Stimulated activated naive CD8-positive, alpha-beta T cell treated with anti-CD3 and anti-CD28 coated beads, Interleukin-15, amount 100 ng/mL, for 72 hours (primary cell): ENCODE measurements around the gene ASB10.

Experiments used
- ATAC-seq: fragments of 150-1000 bp; cut with Tn5 transposase; 2 replicates; pipeline ENCODE4 v1.10.0; 2021; ENCODE audit warnings: mild to moderate bottlenecking, moderate library complexity
- DNase-seq, 2 donors: peaks; one replicate each; pipeline ENCODE4 v3.0.0; 2021 to 2022
- H3K27ac Mint-ChIP-seq, 2 donors: one replicate each; pipeline ENCODE4 v1.8.0; 2022; ENCODE audit warnings: mild to moderate bottlenecking in 2 of 2, mixed read lengths in 2 of 2, moderate library complexity in 2 of 2
- H3K27me3 Mint-ChIP-seq: one replicate; pipeline ENCODE4 v1.8.0; 2022; ENCODE audit warnings: mixed read lengths
- H3K4me1 Mint-ChIP-seq: one replicate; pipeline ENCODE4 v1.8.0; 2022; ENCODE audit warnings: mild to moderate bottlenecking, mixed read lengths
- H3K4me3 Mint-ChIP-seq, 2 donors: one replicate each; pipeline ENCODE4 v1.8.0; 2022; ENCODE audit warnings: mild to moderate bottlenecking in 2 of 2, mixed read lengths in 2 of 2, moderate library complexity in 1 of 2
- H3K9me3 Mint-ChIP-seq, 2 donors: one replicate each; pipeline ENCODE4 v1.8.0; 2022; ENCODE audit warnings: mixed read lengths in 2 of 2

Gene ASB10

GRCh38 chr7:151223728-151224127 lies 36.7 kb upstream of the ASB10 start:
- Mint-ChIP-seq H3K4me1 (peaks cover 45% of the 10 kb centered on the region), H3K27ac (no peak overlapping the region), H3K4me3 (no peak overlapping the region), H3K27me3 (no peaks in the 10 kb centered on the region), H3K9me3 (no peaks in the 10 kb centered on the region)
- DNase-seq (no peak), ATAC-seq (no peak)

GRCh38 chr7:151218170-151218569 lies 31.1 kb upstream of the ASB10 start:
- no peaks in the 10 kb centered on the region for H3K27me3 Mint-ChIP-seq
- DNase-seq (no peak), ATAC-seq (no peak)
- H3K9me3 Mint-ChIP-seq = no peaks in the 10 kb centered on the region
- H3K27ac Mint-ChIP-seq = no peak overlapping the region
- H3K4me1 Mint-ChIP-seq = peaks cover 5% of the 10 kb centered on the region
- no peak overlapping the region for H3K4me3 Mint-ChIP-seq

- H3K27ac Mint-ChIP-seq = no peak overlapping the region
- H3K4me3 Mint-ChIP-seq = no peak overlapping the region
- DNase-seq (no peak), ATAC-seq (no peak)
- no peaks in the 10 kb centered on the region for H3K9me3 Mint-ChIP-seq
- H3K27me3 Mint-ChIP-seq = no peaks in the 10 kb centered on the region
- peaks cover 5% of the 10 kb centered on the region for H3K4me1 Mint-ChIP-seq
These were observed 28.3 kb upstream of the ASB10 start for GRCh38 chr7:151215396-151215795.

- H3K9me3 Mint-ChIP-seq = no peaks in the 10 kb centered on the region
- no peaks in the 10 kb centered on the region for H3K27me3 Mint-ChIP-seq
- peaks cover 5% of the 10 kb centered on the region for H3K4me1 Mint-ChIP-seq
- H3K27ac Mint-ChIP-seq = no peak overlapping the region
- ATAC-seq (no peak), DNase-seq (no peak)
- no peak overlapping the region for H3K4me3 Mint-ChIP-seq
These were observed 26.8 kb upstream of the ASB10 start for GRCh38 chr7:151213826-151214225.

- DNase-seq (no peak), ATAC-seq (no peak)
- Mint-ChIP-seq H3K9me3 (no peaks in the 10 kb centered on the region), H3K4me1 (peaks cover 10% of the 10 kb centered on the region), H3K27ac (no peak overlapping the region), H3K4me3 (no peak overlapping the region), H3K27me3 (no peaks in the 10 kb centered on the region)
These were observed 25.6 kb upstream of the ASB10 start for GRCh38 chr7:151212626-151213025.

GRCh38 chr7:151211155-151211772 lies 24.2 kb upstream of the ASB10 start:
- Mint-ChIP-seq H3K27ac (no peak overlapping the region), H3K4me3 (no peak overlapping the region), H3K27me3 (no peaks in the 10 kb centered on the region), H3K4me1 (peaks cover 24% of the 10 kb centered on the region), H3K9me3 (no peaks in the 10 kb centered on the region)
- DNase-seq = no peak
- ATAC-seq = no peak

GRCh38 chr7:151210087-151210854 lies 23.2 kb upstream of the ASB10 start, which contains the start of gene H2BK1:
TSS of gene H2BK1 (minus strand) at chr7:151210488. CDS start at chr7:151210318, 170 bp downstream.
- DNase-seq = no peak
- H3K27me3 Mint-ChIP-seq = no peaks in the 10 kb centered on the region
- H3K4me1 Mint-ChIP-seq = peaks cover 29% of the 10 kb centered on the region
- no peaks in the 10 kb centered on the region for H3K9me3 Mint-ChIP-seq
- H3K27ac Mint-ChIP-seq = peak within 1 kb of the TSS; percentile 5 to 35
- ATAC-seq = no peak
- no peak within 1 kb of the TSS for H3K4me3 Mint-ChIP-seq

- peaks cover 29% of the 10 kb centered on the region for H3K4me1 Mint-ChIP-seq
- H3K9me3 Mint-ChIP-seq = no peaks in the 10 kb centered on the region
- H3K27ac Mint-ChIP-seq = peak overlapping the region; percentile 5 to 35
- DNase-seq = no peak
- no peaks in the 10 kb centered on the region for H3K27me3 Mint-ChIP-seq
- ATAC-seq = no peak
- H3K4me3 Mint-ChIP-seq = no peak overlapping the region
These were observed 22.5 kb upstream of the ASB10 start for GRCh38 chr7:151209588-151209987.

GRCh38 chr7:151208253-151208862 lies 21.3 kb upstream of the ASB10 start:
- DNase-seq (no peak), ATAC-seq (no peak)
- no peaks in the 10 kb centered on the region for H3K9me3 Mint-ChIP-seq
- H3K27me3 Mint-ChIP-seq = no peaks in the 10 kb centered on the region
- H3K27ac Mint-ChIP-seq = no peak overlapping the region
- H3K4me1 Mint-ChIP-seq = peaks cover 29% of the 10 kb centered on the region
- no peak overlapping the region for H3K4me3 Mint-ChIP-seq

GRCh38 chr7:151207804-151208203 lies 20.8 kb upstream of the ASB10 start:
- Mint-ChIP-seq H3K4me1 (peaks cover 29% of the 10 kb centered on the region), H3K4me3 (no peak overlapping the region)
- no peak for ATAC-seq

GRCh38 chr7:151207315-151207714 lies 20.3 kb upstream of the ASB10 start:
- Mint-ChIP-seq H3K27me3 (no peaks in the 10 kb centered on the region), H3K9me3 (no peaks in the 10 kb centered on the region), H3K27ac (no peak overlapping the region), H3K4me3 (no peak overlapping the region), H3K4me1 (peaks cover 29% of the 10 kb centered on the region)
- DNase-seq (no peak), ATAC-seq (peak; percentile 41)

More at GRCh38 chr7:151207804-151208203, 20.8 kb upstream of the ASB10 start:
- Mint-ChIP-seq H3K9me3 (no peaks in the 10 kb centered on the region), H3K27ac (peak overlapping the region in 1 of 2 donors; percentile 62), H3K27me3 (no peaks in the 10 kb centered on the region)
- no peak for DNase-seq

- DNase-seq (no peak), ATAC-seq (peak; percentile 48)
- H3K4me1 Mint-ChIP-seq = peaks cover 29% of the 10 kb centered on the region
- H3K4me3 Mint-ChIP-seq = no peak overlapping the region
- H3K27me3 Mint-ChIP-seq = no peaks in the 10 kb centered on the region
- no peaks in the 10 kb centered on the region for H3K9me3 Mint-ChIP-seq
- peak overlapping the region in 1 of 2 donors; percentile 37 for H3K27ac Mint-ChIP-seq
These were observed 19.9 kb upstream of the ASB10 start for GRCh38 chr7:151206914-151207313.

- Mint-ChIP-seq H3K4me1 (peaks cover 29% of the 10 kb centered on the region), H3K9me3 (no peaks in the 10 kb centered on the region), H3K4me3 (no peak overlapping the region), H3K27ac (no peak overlapping the region), H3K27me3 (peaks cover 9% of the 10 kb centered on the region)
- ATAC-seq (no peak), DNase-seq (no peak)
These were observed 18.7 kb upstream of the ASB10 start for GRCh38 chr7:151205730-151206129.

GRCh38 chr7:151204383-151205032 lies 17.5 kb upstream of the ASB10 start:
- DNase-seq = no peak
- H3K27me3 Mint-ChIP-seq = peaks cover 9% of the 10 kb centered on the region
- H3K9me3 Mint-ChIP-seq = no peaks in the 10 kb centered on the region
- no peak for ATAC-seq
- H3K4me1 Mint-ChIP-seq = peaks cover 29% of the 10 kb centered on the region
- H3K27ac Mint-ChIP-seq = no peak overlapping the region
- no peak overlapping the region for H3K4me3 Mint-ChIP-seq

GRCh38 chr7:151202836-151203235 lies 15.8 kb upstream of the ASB10 start:
- Mint-ChIP-seq H3K27me3 (peaks cover 9% of the 10 kb centered on the region), H3K9me3 (no peaks in the 10 kb centered on the region), H3K27ac (peak overlapping the region in 1 of 2 donors; percentile 42), H3K4me3 (no peak overlapping the region), H3K4me1 (peaks cover 21% of the 10 kb centered on the region)
- no peak for DNase-seq
- no peak for ATAC-seq

- H3K27me3 Mint-ChIP-seq = peaks cover 9% of the 10 kb centered on the region
- H3K4me3 Mint-ChIP-seq = no peak overlapping the region
- H3K4me1 Mint-ChIP-seq = peaks cover 10% of the 10 kb centered on the region
- H3K9me3 Mint-ChIP-seq = no peaks in the 10 kb centered on the region
- no peak overlapping the region for H3K27ac Mint-ChIP-seq
- DNase-seq (no peak), ATAC-seq (no peak)
These were observed 14.7 kb upstream of the ASB10 start for GRCh38 chr7:151201751-151202150.
